Stimulated activated CD4-positive, alpha-beta T cell treated with anti-CD3 and anti-CD28 coated beads, Interleukin-1b, Interleukin-23, amount 100 ng/mL, for 1 hour (primary cell): ENCODE data around the gene OLA1.

ENCODE experiments used
- DNase-seq, 2 donors: peaks; one replicate each; pipeline ENCODE4 v3.0.0-alpha.2; 2020; ENCODE audit warnings: low read depth in 2 of 2

Gene OLA1

DNA sequence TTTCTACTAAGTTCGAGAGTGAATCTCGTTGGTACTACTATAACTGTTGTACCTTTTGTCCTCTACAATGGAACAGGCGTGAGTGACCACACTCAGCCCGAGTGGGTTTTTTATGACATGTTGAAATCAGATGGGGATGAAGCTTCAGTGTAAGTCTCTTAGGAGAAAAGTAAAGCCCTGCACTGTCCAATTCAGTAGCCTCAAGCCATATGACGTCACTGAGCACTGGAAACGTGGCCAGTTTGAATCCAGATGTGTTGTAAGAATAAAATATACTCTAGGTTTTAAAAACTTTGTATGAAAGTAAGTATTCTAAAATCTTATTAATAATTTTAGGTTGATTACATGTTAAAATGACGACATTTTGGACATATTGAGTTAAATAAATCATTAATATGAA lies 181.5 kb downstream of the OLA1 start:
- no peak for DNase-seq

DNA sequence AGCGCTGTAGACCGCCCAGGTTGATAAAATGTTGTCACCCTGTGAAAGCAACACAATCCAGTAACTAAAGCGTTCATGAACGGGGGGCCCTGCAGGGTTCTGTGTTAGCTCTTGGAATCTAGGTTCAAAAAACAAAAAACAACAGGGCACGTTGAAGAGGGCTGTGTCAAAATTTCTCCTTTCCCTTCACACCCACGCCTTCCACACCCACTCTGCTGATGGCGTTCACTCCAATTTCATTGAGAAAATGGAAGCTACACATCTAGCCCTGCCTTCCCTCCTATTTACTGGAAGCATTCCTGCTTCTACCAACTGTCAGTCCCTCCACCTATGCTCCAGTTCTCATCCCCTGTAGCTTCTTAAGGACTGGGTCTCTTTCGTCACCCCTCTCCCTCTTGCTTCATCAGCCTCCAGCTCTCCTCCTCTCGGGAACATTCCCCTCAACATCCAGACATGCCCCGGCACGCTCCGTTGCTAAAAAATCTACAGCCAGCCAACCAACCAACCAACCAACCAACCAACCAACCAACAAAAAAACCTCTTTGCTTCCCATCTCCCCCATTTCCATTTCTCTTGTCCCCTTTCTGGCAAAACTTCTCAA lies 184.7 kb downstream of the OLA1 start:
- no peak for DNase-seq

DNA sequence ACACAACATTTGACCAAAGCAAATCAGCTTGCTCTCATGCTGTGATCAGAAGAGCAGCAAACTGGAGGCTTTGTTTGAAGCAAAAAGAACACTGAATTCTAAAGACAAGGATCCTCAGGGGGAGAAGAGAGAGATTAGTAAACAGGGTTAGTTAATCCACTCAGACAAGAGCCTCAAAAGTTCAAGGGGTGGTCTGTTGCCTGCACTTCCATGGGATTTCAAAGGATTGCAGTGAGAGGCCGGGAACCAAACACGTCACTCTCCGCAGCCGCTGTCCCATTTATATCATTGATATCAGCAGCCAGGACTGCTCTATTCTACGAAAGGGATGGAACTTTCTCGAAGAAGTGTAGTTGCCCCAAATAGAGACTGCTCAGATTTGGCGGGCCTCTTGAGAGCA lies 185.4 kb downstream of the OLA1 start:
- no peak for DNase-seq

DNA sequence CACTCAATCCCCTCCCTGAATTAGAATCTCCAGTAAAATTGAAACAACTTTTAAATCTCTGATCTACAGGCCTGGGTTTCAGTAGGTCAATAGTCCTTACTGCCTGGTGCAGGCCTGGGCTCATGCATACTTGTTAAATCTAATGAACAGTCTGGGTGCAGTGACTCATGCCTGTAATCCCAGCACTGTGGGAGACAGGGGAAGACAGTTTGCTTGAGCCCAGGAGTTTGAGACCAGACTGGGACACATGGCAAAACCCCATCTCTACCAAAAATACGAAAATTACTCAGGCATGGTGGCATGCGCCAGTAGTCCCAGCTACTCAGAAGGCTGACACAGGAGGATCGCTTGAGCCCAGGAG lies 188.5 kb downstream of the OLA1 start:
- DNase-seq: no peak

DNA sequence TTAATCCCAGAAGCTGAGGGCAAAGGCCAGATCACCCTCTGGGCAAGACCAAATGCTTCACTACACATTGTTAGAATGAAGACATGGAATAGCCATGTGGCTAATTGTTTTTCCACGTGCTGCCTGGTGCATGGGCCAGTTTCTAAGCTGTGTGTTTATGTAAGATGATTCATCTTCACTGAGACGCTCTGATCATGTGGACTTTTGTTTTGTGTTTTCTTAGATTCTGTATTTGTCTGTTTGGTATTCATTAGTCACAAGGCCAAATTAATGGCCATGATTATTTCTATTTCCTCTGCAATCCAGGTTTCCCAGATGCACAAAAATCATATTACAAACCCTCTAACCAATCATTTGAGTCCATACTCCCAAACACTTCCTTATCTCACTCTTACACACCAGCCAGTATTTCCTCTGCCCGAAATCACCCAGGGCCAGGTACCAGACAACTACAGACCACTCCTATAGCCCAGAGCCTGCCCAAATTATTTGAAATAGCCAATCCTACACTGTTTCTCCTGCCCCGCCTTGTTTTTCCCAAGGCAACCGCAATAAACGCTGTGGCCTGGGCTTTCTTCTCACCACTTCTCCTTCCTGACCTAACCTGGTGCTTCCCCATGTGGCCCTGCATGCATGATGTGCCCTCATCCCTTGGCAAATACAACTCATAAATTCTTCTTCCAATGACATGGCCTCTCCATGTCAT lies 189.0 kb downstream of the OLA1 start:
- DNase-seq: no peak

DNA sequence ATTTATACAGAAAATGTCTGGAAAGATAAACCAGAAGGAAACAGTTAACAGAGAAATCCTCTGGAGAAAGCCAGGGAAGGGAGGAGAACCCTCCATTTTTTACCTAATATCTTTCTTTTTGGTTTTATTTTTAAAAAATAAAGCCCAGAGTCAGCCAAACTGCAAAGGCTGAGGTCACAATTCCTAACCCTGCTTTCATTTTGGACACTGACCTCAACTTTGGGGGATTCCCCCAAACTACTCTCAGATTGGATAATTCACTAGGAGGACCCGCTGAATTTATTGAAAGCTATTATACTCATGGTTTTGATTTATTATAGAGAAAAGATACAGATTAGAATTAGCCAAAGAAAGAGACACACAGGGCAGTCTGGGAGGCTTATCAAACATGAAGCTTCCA lies 189.9 kb downstream of the OLA1 start:
- DNase-seq: no peak

DNA sequence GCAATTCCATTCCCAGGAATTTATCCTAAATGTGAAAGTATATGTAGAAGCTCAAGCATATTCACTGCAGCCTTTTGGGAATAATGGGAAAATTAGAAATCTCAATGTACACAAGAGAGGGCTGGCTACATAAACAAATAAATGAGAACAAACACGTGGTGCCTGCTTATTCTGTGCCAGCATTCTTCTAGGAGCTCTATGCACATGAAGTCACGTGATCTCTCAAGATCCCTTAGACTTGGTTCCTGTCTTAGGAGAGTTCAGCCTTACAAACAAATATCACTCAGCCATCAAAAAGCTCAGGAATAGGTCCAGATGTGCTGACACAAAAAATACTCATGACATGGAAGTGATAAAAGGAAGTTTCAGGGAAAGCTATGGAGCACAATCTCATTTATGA lies 190.3 kb downstream of the OLA1 start:
- DNase-seq: no peak

DNA sequence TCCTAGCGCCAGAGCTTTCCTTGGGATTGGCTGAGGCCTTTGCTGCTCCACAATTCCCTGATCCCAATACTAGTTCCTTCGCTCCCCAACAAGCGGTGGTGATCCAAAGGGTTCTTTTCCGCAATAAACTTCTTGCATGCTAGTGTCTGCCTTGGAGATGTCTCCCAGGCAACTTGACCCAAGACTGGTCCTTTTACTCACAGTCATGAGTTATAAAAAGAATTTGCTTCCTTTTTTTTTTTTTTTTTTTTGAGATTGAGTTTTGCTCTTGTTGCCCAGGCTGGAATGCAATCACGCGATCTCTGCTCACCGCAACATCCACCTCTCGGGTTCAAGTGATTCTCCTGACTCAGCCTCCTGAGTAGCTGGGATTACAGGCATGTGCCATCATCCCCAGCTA lies 193.4 kb downstream of the OLA1 start:
- DNase-seq: no peak

DNA sequence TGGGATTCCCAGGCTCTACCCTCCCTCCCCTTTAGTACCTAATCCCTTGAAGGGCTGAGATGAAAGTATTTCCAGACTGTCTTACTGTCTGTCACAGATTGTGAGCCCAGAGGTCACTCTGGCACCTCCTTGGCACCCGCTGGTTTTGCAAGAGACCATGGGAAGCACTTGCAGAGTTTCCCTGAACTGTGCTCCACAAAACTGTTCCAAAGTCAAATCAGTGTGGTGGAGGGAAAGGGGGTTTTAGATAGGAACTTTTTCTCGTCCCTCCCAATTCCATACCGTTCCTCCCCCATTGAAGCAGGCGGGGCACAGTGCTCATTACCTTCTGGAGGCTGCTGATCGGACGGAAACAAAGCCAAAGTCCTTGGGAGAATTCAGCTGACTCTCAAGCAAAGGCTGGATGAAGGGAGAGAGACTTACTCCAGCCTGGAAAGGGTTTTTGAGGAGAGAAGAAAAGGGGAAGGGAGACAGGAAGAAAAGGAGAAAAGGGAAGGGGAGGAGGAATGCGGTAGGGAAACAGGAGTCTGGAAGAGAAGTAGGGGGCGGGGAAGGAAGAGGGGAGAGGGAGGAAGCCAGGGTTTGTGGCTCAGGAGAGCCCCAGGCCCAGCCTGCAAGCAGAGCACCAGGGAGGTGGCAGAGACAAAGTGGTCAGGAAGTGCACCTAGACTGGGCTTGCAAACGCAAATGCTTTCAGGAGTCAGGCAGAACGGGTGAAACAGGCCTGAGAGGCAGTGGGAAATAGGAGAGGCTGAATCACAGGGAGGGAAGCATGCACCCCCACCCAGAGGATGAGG lies 194.8 kb downstream of the OLA1 start:
- DNase-seq: no peak

DNA sequence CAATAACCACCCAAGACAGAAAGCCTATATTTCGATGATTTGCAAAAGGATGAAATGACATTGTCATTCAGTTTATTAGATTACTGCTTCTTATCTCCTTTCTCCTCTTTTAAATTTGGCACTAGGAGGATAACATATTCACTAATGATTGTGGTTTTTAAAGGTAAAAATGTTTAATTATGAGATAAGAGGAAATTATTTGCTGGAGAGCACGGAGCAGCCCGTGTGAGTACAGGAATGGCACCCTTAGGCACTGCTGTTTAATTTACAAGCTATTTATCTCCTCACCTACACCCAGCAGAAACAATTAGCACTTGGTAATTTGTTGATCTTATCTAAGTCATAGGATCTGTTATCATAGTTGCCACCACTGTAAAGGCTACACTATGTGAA lies 195.8 kb downstream of the OLA1 start:
- no peak for DNase-seq

DNA sequence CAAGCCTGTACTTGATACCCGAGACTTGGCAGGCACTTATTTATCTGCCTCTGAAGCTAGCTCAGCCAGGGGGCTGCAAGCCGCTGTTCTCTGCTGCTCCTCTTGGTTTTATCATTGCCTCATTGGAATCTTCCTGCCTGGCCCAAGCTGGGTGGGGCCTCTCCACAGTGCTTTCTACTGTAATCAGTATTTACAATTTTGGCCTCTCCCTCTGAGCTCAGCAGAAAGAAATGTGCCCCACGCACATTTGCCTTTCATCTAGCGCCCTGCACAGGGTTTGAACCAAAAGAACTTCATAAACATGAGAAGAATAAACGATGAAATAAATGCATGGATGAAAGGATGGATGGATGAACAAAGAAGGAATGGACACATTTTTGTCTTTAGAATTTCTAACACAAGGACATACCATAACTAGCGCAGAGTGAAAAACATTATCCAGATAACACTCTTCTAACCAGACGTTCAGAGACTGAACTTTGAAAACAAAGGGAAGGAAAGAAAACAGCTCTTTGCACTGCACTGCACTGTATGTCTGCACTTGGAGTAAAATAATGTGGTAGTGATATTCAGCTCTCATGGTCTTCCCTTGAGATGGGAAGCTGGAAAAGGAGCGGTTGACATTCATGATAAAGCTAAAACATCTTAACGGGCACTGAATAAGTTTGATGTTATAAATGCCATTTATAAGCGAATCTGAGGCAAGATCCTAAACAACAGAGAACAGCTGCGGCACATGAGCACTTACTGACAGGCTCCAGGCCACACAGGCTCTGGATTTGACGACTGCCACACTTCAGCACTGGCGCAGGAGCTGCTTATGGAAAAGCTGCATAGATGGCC lies 196.4 kb downstream of the OLA1 start:
- no peak for DNase-seq

DNA sequence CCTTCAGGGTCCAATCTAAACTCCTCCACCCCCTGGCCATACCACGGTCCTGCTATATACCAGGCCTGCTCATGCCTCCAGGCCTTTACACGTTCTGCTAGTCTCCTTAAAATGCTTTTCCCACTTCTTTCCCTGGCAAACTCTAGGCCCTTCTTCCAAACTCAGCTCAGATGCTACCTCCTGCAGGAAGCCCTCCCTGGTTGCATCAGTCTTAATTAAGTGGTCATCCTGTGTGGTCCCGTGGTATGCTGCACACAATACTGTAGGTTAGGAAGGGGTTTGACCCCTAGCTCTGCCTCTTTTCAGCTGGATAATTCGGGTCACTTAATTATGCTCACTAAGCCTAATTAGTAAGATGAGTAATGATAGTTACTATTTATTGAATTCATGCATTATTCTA lies 197.3 kb downstream of the OLA1 start:
- no peak for DNase-seq

DNA sequence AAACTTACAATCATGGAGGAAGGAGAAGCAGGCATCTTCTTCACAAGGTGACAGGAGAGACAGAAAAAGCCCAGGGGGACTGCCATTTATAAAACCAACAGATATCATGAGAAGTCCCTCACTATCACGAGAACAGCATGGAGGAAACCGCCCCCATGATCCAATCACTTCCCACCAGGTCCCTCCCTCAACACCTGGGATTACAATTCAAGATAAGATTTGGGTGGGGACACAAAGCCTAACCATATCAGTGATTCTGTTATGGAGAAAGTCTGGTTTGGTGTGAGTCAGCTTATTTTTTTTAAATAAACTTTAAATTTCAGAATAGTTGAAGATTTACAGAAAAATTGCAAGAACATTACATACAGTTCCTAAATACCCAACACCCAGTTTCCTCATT lies 198.4 kb downstream of the OLA1 start:
- no peak for DNase-seq

DNA sequence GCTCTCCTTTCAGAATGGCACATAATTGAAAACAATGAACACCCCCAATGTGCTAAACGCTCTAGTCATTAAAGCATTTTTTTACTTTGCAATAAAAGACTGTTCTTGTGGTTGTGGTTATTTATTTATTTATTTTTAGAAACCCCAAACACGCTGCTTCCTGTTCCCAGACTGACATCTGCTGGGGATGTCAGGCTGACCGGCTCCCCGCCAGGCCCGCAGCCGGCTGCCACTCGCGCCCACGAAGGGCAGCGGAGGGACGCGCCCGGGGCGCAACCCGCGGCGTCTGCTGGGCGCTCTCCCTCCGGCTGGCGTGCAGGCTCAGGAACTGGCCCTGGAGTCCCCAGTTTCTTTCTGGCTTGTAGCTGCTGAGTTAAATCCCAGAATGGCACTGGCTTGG lies 200.1 kb downstream of the OLA1 start:
- no peak for DNase-seq

DNA sequence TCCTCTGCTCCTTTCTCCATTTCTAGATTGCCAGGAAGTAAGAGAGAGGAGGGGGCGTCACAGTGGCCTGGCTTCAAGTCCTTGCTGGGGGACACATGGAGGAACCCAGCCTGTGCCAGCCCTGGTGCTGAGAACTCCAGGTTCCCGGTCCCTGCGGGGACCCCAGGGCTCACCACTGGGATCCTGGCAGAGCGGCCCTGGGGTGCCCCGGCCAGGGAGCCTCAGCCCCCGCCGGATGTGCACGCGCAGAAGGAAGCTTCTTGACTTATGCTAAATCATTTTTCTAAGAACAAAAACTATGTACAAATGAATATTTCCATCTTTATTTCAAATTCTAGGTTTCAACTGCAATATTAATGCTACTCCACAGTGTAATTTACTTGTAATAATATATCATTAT lies 200.6 kb downstream of the OLA1 start:
- DNase-seq: no peak

DNA sequence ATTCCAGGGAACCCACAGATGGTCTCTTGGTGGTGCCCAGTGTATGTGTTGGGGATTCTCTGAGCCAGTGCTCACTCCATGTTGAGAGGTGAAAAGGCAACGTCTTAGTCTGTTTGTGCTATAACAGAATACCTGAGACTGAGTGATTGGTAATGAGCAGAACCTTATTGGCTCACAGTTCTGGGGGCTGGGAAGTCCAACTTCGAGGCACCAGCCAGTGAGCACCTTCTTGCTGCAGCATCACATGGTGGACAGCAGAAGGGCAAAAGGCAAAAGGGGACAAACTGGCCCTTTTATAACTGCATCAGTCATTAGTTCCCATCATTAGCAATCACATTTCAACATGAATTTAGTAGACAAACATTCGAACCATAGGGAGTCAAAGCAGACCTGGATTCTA lies 202.2 kb downstream of the OLA1 start:
- DNase-seq: no peak

DNA sequence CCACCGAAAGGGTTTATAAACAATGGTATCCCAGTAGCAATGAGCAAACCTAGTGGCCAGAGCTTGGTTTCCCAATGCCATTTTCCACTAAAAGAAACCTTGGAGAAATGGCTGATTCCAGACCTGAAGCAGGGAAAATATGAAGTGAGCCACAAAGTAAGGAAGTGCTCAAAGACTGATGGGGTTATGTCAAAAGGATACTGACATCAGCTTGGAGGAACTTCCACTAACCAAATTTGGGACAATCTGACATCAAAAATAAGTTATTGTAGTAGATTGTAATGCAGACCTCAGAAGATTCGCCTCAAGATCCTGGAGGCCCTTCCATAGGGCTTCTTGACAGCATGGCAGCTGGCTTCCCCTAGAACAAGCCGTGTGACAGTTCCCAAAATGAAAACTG lies 203.8 kb downstream of the OLA1 start:
- no peak for DNase-seq

DNA sequence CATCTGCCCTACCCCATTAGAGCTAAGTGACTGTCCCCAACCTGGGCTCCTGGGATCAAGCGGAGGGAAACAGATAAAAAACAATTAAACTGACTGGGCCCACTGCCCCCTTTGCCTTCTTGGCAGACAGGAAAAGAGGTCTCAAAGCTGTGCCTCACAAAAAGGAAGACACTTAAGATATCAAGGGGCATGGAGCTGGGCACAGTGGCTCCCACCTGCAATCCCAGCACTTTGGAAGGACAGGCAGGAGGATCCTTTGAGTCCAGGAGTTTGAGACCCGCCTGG lies 208.0 kb downstream of the OLA1 start:
- no peak for DNase-seq

DNA sequence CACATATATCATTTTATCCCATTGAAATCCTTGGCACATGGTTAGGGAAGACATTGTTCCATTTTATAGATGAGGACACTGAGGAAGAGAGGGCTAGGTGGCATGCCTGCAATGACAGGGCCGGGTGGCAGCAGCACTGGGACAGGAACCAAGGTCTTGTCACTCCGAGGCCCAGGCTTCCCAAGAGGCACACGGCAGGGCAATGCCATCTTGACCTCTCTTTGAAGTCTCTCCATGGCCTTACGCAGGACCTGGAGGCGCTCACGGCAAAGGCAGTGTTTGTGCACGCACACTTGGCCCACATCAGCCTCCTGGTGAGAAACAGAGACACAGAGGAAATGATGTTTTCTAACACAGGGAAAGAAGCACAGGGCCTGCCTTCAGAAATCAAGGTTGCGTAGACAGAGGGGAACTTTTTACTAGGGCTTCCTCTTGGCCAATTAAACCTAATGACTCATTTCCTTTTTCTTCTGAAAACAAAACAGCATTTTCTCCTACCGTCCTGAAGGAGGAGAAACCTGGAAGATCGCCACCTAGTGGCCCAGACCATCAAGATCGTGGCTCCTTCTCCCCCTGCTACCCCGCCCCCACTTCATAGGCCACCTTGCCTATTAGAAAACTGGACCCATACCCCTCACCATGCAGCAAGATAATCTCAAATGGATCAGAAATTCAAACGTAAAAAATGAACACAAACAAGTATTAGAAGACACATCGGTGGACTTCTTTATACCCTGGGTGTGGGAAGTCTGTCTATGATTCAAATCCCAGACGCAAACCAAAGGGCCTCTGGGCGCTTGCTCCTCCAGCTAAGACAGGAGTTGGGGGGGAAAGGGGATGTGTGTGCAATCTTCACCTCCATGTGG lies 208.5 kb downstream of the OLA1 start:
- DNase-seq: peak; percentile 58 to 63

DNA sequence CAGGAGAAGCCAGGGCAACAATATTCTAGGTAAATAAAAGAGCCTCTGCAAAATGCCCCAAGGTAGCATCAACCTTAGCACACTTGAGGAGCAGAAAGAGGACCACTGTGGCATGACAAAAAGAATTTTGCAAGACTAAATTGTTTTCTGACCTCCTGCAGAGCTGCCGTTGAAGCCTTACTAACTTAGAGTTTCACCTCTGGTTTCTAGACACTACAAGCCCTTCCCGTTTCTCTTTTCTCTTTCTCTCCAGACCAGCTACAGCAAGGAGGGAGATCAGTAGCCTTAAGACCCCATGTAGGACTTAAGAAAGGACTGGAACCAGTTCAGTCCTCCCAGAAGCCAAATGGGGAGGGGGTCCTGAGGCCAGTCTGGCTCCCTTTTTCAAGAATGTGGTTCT lies 209.9 kb downstream of the OLA1 start:
- DNase-seq: no peak

DNA sequence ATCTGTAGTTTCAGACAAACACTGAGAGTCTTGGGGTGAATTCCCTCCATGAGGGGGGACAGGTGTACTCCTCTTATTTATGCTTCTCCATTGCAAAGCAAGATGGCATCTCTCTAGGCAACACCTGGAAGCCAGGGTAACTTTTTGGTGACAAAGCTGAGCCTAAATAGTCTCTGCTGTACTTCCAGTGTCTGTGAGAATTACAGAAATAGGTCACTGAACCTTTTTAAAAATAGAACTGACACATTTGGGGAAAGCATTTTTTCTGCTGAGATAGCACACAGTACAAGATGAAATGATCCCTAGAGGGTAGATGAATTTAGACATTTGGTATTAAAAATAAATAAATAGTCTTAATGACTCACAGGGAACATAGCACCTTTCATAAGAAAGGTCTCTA lies 211.5 kb downstream of the OLA1 start:
- DNase-seq: no peak
